ENCODE data around the gene LIX1.

The LIX1 gene

GRCh38 chr5:97072696-97073095 lies 69.7 kb downstream of the LIX1 start:
- Histone ChIP-seq H3K4me1 (ENCODE audit: control insufficient read depth, insufficient read depth, low read depth, low read length) (no peaks in the 10 kb centered on the region), H4K91ac (ENCODE audit: low read length) (no peak overlapping the region), H3K18ac (ENCODE audit: low read depth in 1 of 2, low read length in 2 of 2) (no peak overlapping the region), H3K9ac (ENCODE audit: low read length) (no peak overlapping the region), H3K27ac (ENCODE audit: low read length, poor library complexity, severe bottlenecking) (no peak overlapping the region), H2AK5ac (ENCODE audit: low read length, severe bottlenecking) (peak overlapping the region; percentile 51), H3K4me3 (ENCODE audit: insufficient read depth in 1 of 2, low read depth in 1 of 2, low read length in 2 of 2) (no peak overlapping the region), H3K23ac (ENCODE audit: low read length in 2 of 2) (no peak overlapping the region), H2BK120ac (ENCODE audit: low read depth, low read length) (no peak overlapping the region), H3K27me3 (ENCODE audit: control insufficient read depth in 1 of 2, insufficient read depth in 1 of 2, low read length in 2 of 2) (no peaks in the 10 kb centered on the region), H3K4me2 (ENCODE audit: low read length, poor library complexity, severe bottlenecking) (no peak overlapping the region), H3K9me3 (ENCODE audit: control insufficient read depth, low read length) (no peaks in the 10 kb centered on the region), H3K4ac (ENCODE audit: low read depth in 1 of 2, low read length in 2 of 2) (no peak overlapping the region), H3K79me1 (replicated peaks; ENCODE audit: low read length, poor library complexity, severe bottlenecking) (no peaks in the 10 kb centered on the region), H2BK5ac (ENCODE audit: low read depth, low read length, poor library complexity, severe bottlenecking) (no peak overlapping the region), H3K14ac (ENCODE audit: low read length in 2 of 2) (no peak overlapping the region), H3K36me3 (ENCODE audit: control insufficient read depth in 1 of 2, insufficient read depth in 2 of 2, low read depth in 1 of 2, low read length in 2 of 2) (no peaks in the 10 kb centered on the region), H4K8ac (ENCODE audit: low read length) (no peak overlapping the region), H2BK15ac (ENCODE audit: low read depth, poor library complexity, severe bottlenecking) (no peak overlapping the region), H2AFZ (ENCODE audit: low read depth, low read length) (no peak overlapping the region), H2BK12ac (ENCODE audit: low read length in 2 of 2) (no peak overlapping the region)
- 94% methylated on average over 2 of the region's 2 CpGs for WGBS
- no peak for DNase-seq

- no peak overlapping the region for H2AK5ac ChIP-seq (ENCODE audit: low read length, severe bottlenecking)
- no peaks in the 10 kb centered on the region for H3K27me3 ChIP-seq (ENCODE audit: control insufficient read depth in 1 of 2, insufficient read depth in 1 of 2, low read length in 2 of 2)
- no peak overlapping the region for H3K4ac ChIP-seq (ENCODE audit: low read depth in 1 of 2, low read length in 2 of 2)
- H3K18ac ChIP-seq (ENCODE audit: low read depth in 1 of 2, low read length in 2 of 2): no peak overlapping the region
- no peak overlapping the region for H2BK12ac ChIP-seq (ENCODE audit: low read length in 2 of 2)
- no peak overlapping the region for H2BK5ac ChIP-seq (ENCODE audit: low read depth, low read length, poor library complexity, severe bottlenecking)
- WGBS: 45% methylated on average over 3 of the region's 4 CpGs
- H3K4me2 ChIP-seq (ENCODE audit: low read length, poor library complexity, severe bottlenecking): no peak overlapping the region
- no peak overlapping the region for H4K8ac ChIP-seq (ENCODE audit: low read length)
- DNase-seq: no peak
- H4K91ac ChIP-seq (ENCODE audit: low read length): no peak overlapping the region
- no peak overlapping the region for H2BK15ac ChIP-seq (ENCODE audit: low read depth, poor library complexity, severe bottlenecking)
- no peaks in the 10 kb centered on the region for H3K4me1 ChIP-seq (ENCODE audit: control insufficient read depth, insufficient read depth, low read depth, low read length)
- no peak overlapping the region for H3K23ac ChIP-seq (ENCODE audit: low read length in 2 of 2)
- no peaks in the 10 kb centered on the region for H3K79me1 ChIP-seq (replicated peaks; ENCODE audit: low read length, poor library complexity, severe bottlenecking)
- H3K9ac ChIP-seq (ENCODE audit: low read length): no peak overlapping the region
- H3K9me3 ChIP-seq (ENCODE audit: control insufficient read depth, low read length): no peaks in the 10 kb centered on the region
- no peaks in the 10 kb centered on the region for H3K36me3 ChIP-seq (ENCODE audit: control insufficient read depth in 1 of 2, insufficient read depth in 2 of 2, low read depth in 1 of 2, low read length in 2 of 2)
- no peak overlapping the region for H2AFZ ChIP-seq (ENCODE audit: low read depth, low read length)
- no peak overlapping the region for H2BK120ac ChIP-seq (ENCODE audit: low read depth, low read length)
- H3K27ac ChIP-seq (ENCODE audit: low read length, poor library complexity, severe bottlenecking): no peak overlapping the region
- no peak overlapping the region for H3K4me3 ChIP-seq (ENCODE audit: insufficient read depth in 1 of 2, low read depth in 1 of 2, low read length in 2 of 2)
- no peak overlapping the region for H3K14ac ChIP-seq (ENCODE audit: low read length in 2 of 2)
Observed at GRCh38 chr5:97071993-97072392, 70.4 kb downstream of the LIX1 start.

GRCh38 chr5:97071101-97071500 lies 71.3 kb downstream of the LIX1 start:
- Histone ChIP-seq H3K9me3 (ENCODE audit: control insufficient read depth, low read length) (no peaks in the 10 kb centered on the region), H3K14ac (ENCODE audit: low read length in 2 of 2) (no peak overlapping the region), H4K91ac (ENCODE audit: low read length) (no peak overlapping the region), H3K4me3 (ENCODE audit: insufficient read depth in 1 of 2, low read depth in 1 of 2, low read length in 2 of 2) (peak overlapping the region in 1 of 2 experiments; percentile 44), H3K27me3 (ENCODE audit: control insufficient read depth in 1 of 2, insufficient read depth in 1 of 2, low read length in 2 of 2) (no peaks in the 10 kb centered on the region), H2AK5ac (ENCODE audit: low read length, severe bottlenecking) (no peak overlapping the region), H4K8ac (ENCODE audit: low read length) (no peak overlapping the region), H3K4me2 (ENCODE audit: low read length, poor library complexity, severe bottlenecking) (no peak overlapping the region), H3K4me1 (ENCODE audit: control insufficient read depth, insufficient read depth, low read depth, low read length) (no peaks in the 10 kb centered on the region), H3K23ac (ENCODE audit: low read length in 2 of 2) (no peak overlapping the region), H3K36me3 (ENCODE audit: control insufficient read depth in 1 of 2, insufficient read depth in 2 of 2, low read depth in 1 of 2, low read length in 2 of 2) (no peaks in the 10 kb centered on the region), H3K4ac (ENCODE audit: low read depth in 1 of 2, low read length in 2 of 2) (no peak overlapping the region), H3K79me1 (replicated peaks; ENCODE audit: low read length, poor library complexity, severe bottlenecking) (no peaks in the 10 kb centered on the region), H2BK15ac (ENCODE audit: low read depth, poor library complexity, severe bottlenecking) (no peak overlapping the region), H3K27ac (ENCODE audit: low read length, poor library complexity, severe bottlenecking) (no peak overlapping the region), H2BK12ac (ENCODE audit: low read length in 2 of 2) (no peak overlapping the region), H2BK5ac (ENCODE audit: low read depth, low read length, poor library complexity, severe bottlenecking) (no peak overlapping the region), H2BK120ac (ENCODE audit: low read depth, low read length) (no peak overlapping the region), H3K9ac (ENCODE audit: low read length) (peak overlapping the region; percentile 55), H2AFZ (ENCODE audit: low read depth, low read length) (no peak overlapping the region), H3K18ac (ENCODE audit: low read depth in 1 of 2, low read length in 2 of 2) (no peak overlapping the region)
- peak; percentile 38 for DNase-seq
- 60% methylated on average over 6 of the region's 8 CpGs for whole genome bisulfite sequencing

DNA sequence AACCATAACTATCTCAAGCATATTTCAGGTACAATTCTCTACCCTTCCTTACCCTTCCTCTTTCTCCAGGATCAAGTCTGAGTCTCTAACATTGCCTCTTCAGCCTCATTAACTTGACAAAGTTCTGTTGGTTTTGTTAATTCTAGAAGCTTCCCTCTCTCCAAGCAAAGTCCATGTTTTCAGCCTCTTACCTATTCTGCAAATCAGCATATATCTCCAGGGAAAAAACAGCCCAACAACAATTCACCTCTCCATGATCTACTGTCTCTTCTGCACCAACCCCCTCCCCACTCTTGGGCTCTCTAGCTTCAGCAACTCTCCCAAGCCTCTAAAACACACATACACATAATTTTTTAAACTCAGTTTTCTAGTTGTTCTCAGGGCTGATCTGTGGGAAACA lies 72.2 kb downstream of the LIX1 start:
- Histone ChIP-seq H3K4me1 (ENCODE audit: control insufficient read depth, insufficient read depth, low read depth, low read length) (no peaks in the 10 kb centered on the region), H3K18ac (ENCODE audit: low read depth in 1 of 2, low read length in 2 of 2) (no peak overlapping the region), H3K27ac (ENCODE audit: low read length, poor library complexity, severe bottlenecking) (no peak overlapping the region), H3K9me3 (ENCODE audit: control insufficient read depth, low read length) (no peaks in the 10 kb centered on the region), H2AFZ (ENCODE audit: low read depth, low read length) (no peak overlapping the region), H3K27me3 (ENCODE audit: control insufficient read depth in 1 of 2, insufficient read depth in 1 of 2, low read length in 2 of 2) (no peaks in the 10 kb centered on the region), H2AK5ac (ENCODE audit: low read length, severe bottlenecking) (no peak overlapping the region), H2BK12ac (ENCODE audit: low read length in 2 of 2) (no peak overlapping the region), H3K23ac (ENCODE audit: low read length in 2 of 2) (no peak overlapping the region), H3K14ac (ENCODE audit: low read length in 2 of 2) (no peak overlapping the region), H3K79me1 (replicated peaks; ENCODE audit: low read length, poor library complexity, severe bottlenecking) (no peaks in the 10 kb centered on the region), H3K4me3 (ENCODE audit: insufficient read depth in 1 of 2, low read depth in 1 of 2, low read length in 2 of 2) (no peak overlapping the region), H3K4ac (ENCODE audit: low read depth in 1 of 2, low read length in 2 of 2) (no peak overlapping the region), H4K91ac (ENCODE audit: low read length) (no peak overlapping the region), H2BK5ac (ENCODE audit: low read depth, low read length, poor library complexity, severe bottlenecking) (no peak overlapping the region), H4K8ac (ENCODE audit: low read length) (no peak overlapping the region), H2BK15ac (ENCODE audit: low read depth, poor library complexity, severe bottlenecking) (no peak overlapping the region), H3K9ac (ENCODE audit: low read length) (no peak overlapping the region), H3K4me2 (ENCODE audit: low read length, poor library complexity, severe bottlenecking) (no peak overlapping the region), H2BK120ac (ENCODE audit: low read depth, low read length) (no peak overlapping the region), H3K36me3 (ENCODE audit: control insufficient read depth in 1 of 2, insufficient read depth in 2 of 2, low read depth in 1 of 2, low read length in 2 of 2) (no peaks in the 10 kb centered on the region)
- DNase-seq: no peak
